ENCODE data around the gene ACTL7A.

GRCh38 chr9:108836319-108836718, 25.7 kb upstream of the ACTL7A start:
- TF ChIP-seq CTCF (IDR thresholded peaks at IDR 0.05), result no peak
- no peak for TF ChIP-seq POLR2A (IDR thresholded peaks at IDR 0.05)
